ENCODE results near the gene CHAD. TPM values are rescaled to one million over a fixed set of nuclear protein-coding genes. Genes with fewer than 3 reads are reported as not detected.
A peak's percentile ranks its signal among the peaks of the same experiment; 100 is the strongest.

The CHAD gene
- total RNA-seq, 3 donors from 2014 or later = 2.3 to 5.6 TPM; not detected in 1

- H3K4me3 ChIP-seq = no peak overlapping the region
- no peaks in the 10 kb centered on the region for H3K27me3 ChIP-seq
- peak overlapping the region; percentile 68 to 72 for H3K27ac ChIP-seq
- intact Hi-C loops (cut with DNase I; ENCODE audit: low total_unique reads) = no loop called here
- DNase-seq (ENCODE audit: low spot score in 2 of 2) = no peak
- no peaks in the 10 kb centered on the region for H3K9me3 ChIP-seq
- peaks cover 6% of the 10 kb centered on the region in 2 donors for H3K4me1 ChIP-seq
- TF ChIP-seq POLR2AphosphoS5 (IDR thresholded peaks at IDR 0.05) (no peak), CTCF (IDR thresholded peaks at IDR 0.05) (no peak), POLR2A (IDR thresholded peaks at IDR 0.05) (no peak)
- no peaks in the 10 kb centered on the region for H3K36me3 ChIP-seq
Observed at GRCh38 chr17:50471009-50471905, 2.6 kb upstream of the CHAD start.

GRCh38 chr17:50470426-50470825, 1.7 kb upstream of the CHAD start:
- Histone ChIP-seq H3K4me3 (no peak overlapping the region), H3K27ac (peak overlapping the region; percentile 68 to 72), H3K36me3 (no peaks in the 10 kb centered on the region), H3K27me3 (no peaks in the 10 kb centered on the region), H3K9me3 (no peaks in the 10 kb centered on the region), H3K4me1 (peaks cover 6% of the 10 kb centered on the region in 2 donors)
- intact Hi-C loops (cut with DNase I; ENCODE audit: low total_unique reads) = no loop called here
- TF ChIP-seq POLR2AphosphoS5 (IDR thresholded peaks at IDR 0.05) = no peak
- TF ChIP-seq POLR2A (IDR thresholded peaks at IDR 0.05) = no peak
- no peak for TF ChIP-seq CTCF (IDR thresholded peaks at IDR 0.05)
- peak in 1 of 2 donors; percentile 78 for DNase-seq (ENCODE audit: low spot score in 2 of 2)

- Histone ChIP-seq H3K36me3 (no peaks in the 10 kb centered on the region), H3K27ac (peak overlapping the region; percentile 68 to 72), H3K4me3 (peak overlapping the region in 2 of 3 donors; percentile 53 to 65), H3K9me3 (no peaks in the 10 kb centered on the region), H3K27me3 (no peaks in the 10 kb centered on the region), H3K4me1 (peaks cover 6% of the 10 kb centered on the region in 2 donors)
- intact Hi-C loops (cut with DNase I; ENCODE audit: low total_unique reads) = no loop called here
- DNase-seq (ENCODE audit: low spot score in 2 of 2) = no peak
- no peak for TF ChIP-seq POLR2A (IDR thresholded peaks at IDR 0.05)
- no peak for TF ChIP-seq CTCF (IDR thresholded peaks at IDR 0.05)
- no peak for TF ChIP-seq POLR2AphosphoS5 (IDR thresholded peaks at IDR 0.05)
Observed at GRCh38 chr17:50469671-50470305, 1.1 kb upstream of the CHAD start.

- no peak for DNase-seq (ENCODE audit: low spot score in 2 of 2)
- TF ChIP-seq CTCF (IDR thresholded peaks at IDR 0.05) (no peak), POLR2AphosphoS5 (IDR thresholded peaks at IDR 0.05) (no peak), POLR2A (IDR thresholded peaks at IDR 0.05) (no peak)
- Histone ChIP-seq H3K4me1 (peaks cover 6% of the 10 kb centered on the region in 2 donors), H3K4me3 (peak overlapping the region; percentile 27 to 65 (median 53)), H3K27me3 (no peaks in the 10 kb centered on the region), H3K27ac (peak overlapping the region; percentile 68 to 72), H3K9me3 (no peaks in the 10 kb centered on the region), H3K36me3 (no peaks in the 10 kb centered on the region)
- intact Hi-C loops (cut with DNase I; ENCODE audit: low total_unique reads) = no loop called here
Observed at GRCh38 chr17:50469208-50469605, 527 bp upstream of the CHAD start.

GRCh38 chr17:50467855-50468303, 801 bp downstream of the CHAD start:
- Histone ChIP-seq H3K4me3 (peak overlapping the region in 2 of 3 donors; percentile 53 to 65), H3K9me3 (no peaks in the 10 kb centered on the region), H3K36me3 (peaks cover 3% of the 10 kb centered on the region), H3K4me1 (peaks cover 6% of the 10 kb centered on the region in 2 donors), H3K27ac (peak overlapping the region in 1 of 2 donors; percentile 72), H3K27me3 (no peaks in the 10 kb centered on the region)
- intact Hi-C loops (cut with DNase I; ENCODE audit: low total_unique reads) = no loop called here
- TF ChIP-seq POLR2A (IDR thresholded peaks at IDR 0.05) = no peak
- TF ChIP-seq CTCF (IDR thresholded peaks at IDR 0.05) = no peak
- TF ChIP-seq POLR2AphosphoS5 (IDR thresholded peaks at IDR 0.05) = no peak
- no peak for DNase-seq (ENCODE audit: low spot score in 2 of 2)
